ENCODE data around the gene MACO1. TPM values are rescaled to one million over a fixed set of nuclear protein-coding genes. Genes with fewer than 3 reads are reported as not detected.
A peak's percentile ranks its signal among the peaks of the same experiment; 100 is the strongest.

Gene MACO1
- total and polyA plus RNA-seq, 2 of the 13 experiments (the other 11 are each of a cell fraction or from before 2014, with no cell fraction given), result 9.7 to 17.0 TPM

DNA sequence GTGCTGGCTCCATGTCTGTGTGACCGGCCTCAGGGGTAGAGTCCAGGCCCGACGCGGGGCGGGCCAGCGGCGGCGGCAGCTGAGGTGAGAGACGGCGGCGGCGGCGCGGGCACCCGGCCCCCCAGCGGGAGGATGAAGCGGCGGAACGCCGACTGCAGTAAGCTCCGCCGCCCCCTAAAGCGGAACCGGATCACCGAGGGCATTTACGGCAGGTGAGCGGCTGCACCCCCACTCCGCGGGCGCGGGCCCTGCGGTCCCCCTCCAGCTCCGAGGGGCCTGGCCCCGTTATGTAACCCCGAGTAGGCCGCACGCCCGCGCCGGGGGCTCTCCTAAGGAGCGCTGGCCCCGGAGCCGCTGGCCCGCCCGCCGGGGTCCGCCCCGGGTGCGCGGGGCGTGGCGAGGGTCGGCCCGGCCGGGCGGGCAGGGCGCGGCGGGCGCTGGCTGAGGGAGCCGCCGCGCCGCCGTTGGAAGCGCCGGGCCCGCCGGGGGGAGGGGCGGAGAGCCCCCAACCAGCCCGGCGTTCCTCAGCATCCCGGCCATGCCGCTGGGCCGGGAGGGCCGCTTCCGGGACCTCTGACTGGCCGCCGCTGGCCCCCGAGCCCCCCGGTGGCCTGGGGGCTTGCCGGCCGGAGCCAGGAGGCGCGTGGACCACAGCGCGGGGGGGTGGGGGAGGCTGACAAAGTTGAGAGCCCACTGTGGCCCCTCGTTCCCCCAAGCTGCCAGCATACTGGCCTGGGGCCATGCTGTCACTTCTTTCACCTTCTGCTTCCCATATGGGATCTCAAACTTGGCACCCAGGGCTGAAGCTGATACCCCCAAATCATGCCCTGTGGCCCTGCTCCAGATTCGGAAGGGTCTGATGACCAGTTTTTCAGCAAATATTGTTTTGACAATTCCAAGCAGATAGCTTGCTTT, 527 bp downstream of the MACO1 start (continued):
- TF ChIP-seq ZNF776 (CRISPR knock-in tag; IDR thresholded peaks at IDR 0.05), result no peak; the same call in 1 of the 2 replicates
- TF ChIP-seq ZFX (CRISPR knock-in tag; IDR thresholded peaks at IDR 0.05; ENCODE audit: low read depth), result peak; percentile 65; the same call in 1 of the 2 replicates
- 0 out of 3 replicates have a peak, but pooled peaks have one; percentile 17 for TF ChIP-seq MXI1 (IDR thresholded peaks at IDR 0.05; ENCODE audit: borderline replicate concordance, low read depth, low read length)
- TF ChIP-seq ZNF563 (CRISPR knock-in tag; IDR thresholded peaks at IDR 0.05), result 0 out of 2 replicates have a peak, but pooled peaks have one; percentile 13
- TF ChIP-seq ZSCAN21 (CRISPR knock-in tag; IDR thresholded peaks at IDR 0.05; ENCODE audit: borderline replicate concordance), result 0 out of 2 replicates have a peak, but pooled peaks have one; percentile 22
- no peak for TF ChIP-seq NCOA2 (CRISPR knock-in tag; IDR thresholded peaks at IDR 0.05)
- no peak for TF ChIP-seq MAZ (IDR thresholded peaks at IDR 0.05; ENCODE audit: borderline replicate concordance, low read depth, low read length)
- TF ChIP-seq MAZ (CRISPR knock-in tag; IDR thresholded peaks at IDR 0.05; ENCODE audit: low read depth), result 0 out of 2 replicates have a peak, but pooled peaks have one; percentile 38
- TF ChIP-seq GABPA (IDR thresholded peaks at IDR 0.05; ENCODE audit: low read depth, low read length), result 0 out of 2 replicates have a peak, but pooled peaks have one; percentile 3
- no peak for TF ChIP-seq GABPA (CRISPR knock-in tag; IDR thresholded peaks at IDR 0.05; ENCODE audit: low read depth)
- TF ChIP-seq ZNF430 (CRISPR knock-in tag; IDR thresholded peaks at IDR 0.05), result no peak
- TF ChIP-seq PHF8 (CRISPR knock-in tag; IDR thresholded peaks at IDR 0.05), result peak; percentile 54; the same call in 1 of the 2 replicates
- 0 out of 2 replicates have a peak, but pooled peaks have one; percentile 60 for TF ChIP-seq ZNF468 (CRISPR knock-in tag; IDR thresholded peaks at IDR 0.05)
- TF ChIP-seq ZNF660 (CRISPR knock-in tag; IDR thresholded peaks at IDR 0.05; ENCODE audit: borderline replicate concordance, low read depth), result no peak

Measured in HepG2 (cell line).